ENCODE measurements around the gene OR51S1. TPM values are rescaled to one million over a fixed set of nuclear protein-coding genes. Genes with fewer than 3 reads are reported as not detected.
"Not testable (repeated sequence)": the region's sequence is repeated elsewhere in the genome, so short reads cannot be mapped to it uniquely, and the experiment has no call there.

OR51S1 gene
- total RNA-seq, 2 experiments from 2014 or later, result not detected

- peaks cover 3% of the 10 kb centered on the region for H3K9me3 Mint-ChIP-seq
- no peaks in the 10 kb centered on the region for H3K27me3 ChIP-seq (ENCODE audit: control insufficient read depth in 1 of 2, insufficient read depth in 2 of 2, low read length in 2 of 2)
- ChIA-PET CTCF (no interaction called here), POLR2A (no interaction called here)
- H3K27ac ChIP-seq (ENCODE audit: low read depth in 1 of 2, low read length in 2 of 2), result no peak overlapping the region
- ATAC-seq (ENCODE audit: poor library complexity), result no peak
- H3K4me1 Mint-ChIP-seq (ENCODE audit: low read depth), result no peaks in the 10 kb centered on the region
- no peak for DNase-seq
- H3K4me1 ChIP-seq (ENCODE audit: insufficient read depth, low read length), result no peaks in the 10 kb centered on the region
- H3K36me3 ChIP-seq (ENCODE audit: insufficient read depth, low read length), result no peaks in the 10 kb centered on the region
- H3K9me3 ChIP-seq (ENCODE audit: control insufficient read depth in 1 of 2, insufficient read depth in 1 of 2, low read length in 2 of 2), result no peaks in the 10 kb centered on the region
- H3K36me3 Mint-ChIP-seq (ENCODE audit: low read depth), result no peaks in the 10 kb centered on the region
- peaks cover 10% of the 10 kb centered on the region for H3K27me3 Mint-ChIP-seq
- H3K27ac Mint-ChIP-seq, result no peak overlapping the region
- TF ChIP-seq CTCF (IDR thresholded peaks at IDR 0.05), result no peak
- no peak overlapping the region for H3K4me3 ChIP-seq (ENCODE audit: low read length)
- H3K4me3 Mint-ChIP-seq, result no peak overlapping the region
- intact Hi-C loops (cut with DNase I, micrococcal nuclease), result no loop called here
These were observed 16.8 kb upstream of the OR51S1 start for GRCh38 chr11:4865855-4866254.

- no peaks in the 10 kb centered on the region for H3K4me1 ChIP-seq (ENCODE audit: insufficient read depth, low read length)
- CTCF ChIA-PET, result no interaction called here
These were observed 14.9 kb upstream of the OR51S1 start for GRCh38 chr11:4863876-4864275.

GRCh38 chr11:4862447-4863236 lies 13.6 kb upstream of the OR51S1 start:
- CTCF ChIA-PET, result no interaction called here
- Mint-ChIP-seq H3K4me3 (no peak overlapping the region), H3K36me3 (ENCODE audit: low read depth) (no peaks in the 10 kb centered on the region), H3K27ac (no peak overlapping the region), H3K4me1 (ENCODE audit: low read depth) (no peaks in the 10 kb centered on the region), H3K27me3 (peaks cover 10% of the 10 kb centered on the region), H3K9me3 (peaks cover 3% of the 10 kb centered on the region)
- TF ChIP-seq CTCF (IDR thresholded peaks at IDR 0.05), result no peak
- H3K36me3 ChIP-seq (ENCODE audit: insufficient read depth, low read length), result no peaks in the 10 kb centered on the region
- no peaks in the 10 kb centered on the region for H3K9me3 ChIP-seq (ENCODE audit: control insufficient read depth in 1 of 2, insufficient read depth in 1 of 2, low read length in 2 of 2)
- intact Hi-C loops (cut with DNase I, micrococcal nuclease), result no loop called here
- H3K4me1 ChIP-seq (ENCODE audit: insufficient read depth, low read length), result no peaks in the 10 kb centered on the region
- ATAC-seq (ENCODE audit: poor library complexity), result no peak
- no peaks in the 10 kb centered on the region for H3K27me3 ChIP-seq (ENCODE audit: control insufficient read depth in 1 of 2, insufficient read depth in 2 of 2, low read length in 2 of 2)
- no peak overlapping the region for H3K4me3 ChIP-seq (ENCODE audit: low read length)
- no peak for DNase-seq
- H3K27ac ChIP-seq (ENCODE audit: low read depth in 1 of 2, low read length in 2 of 2), result no peak overlapping the region
- POLR2A ChIA-PET, result no interaction called here

More at GRCh38 chr11:4863876-4864275, 14.9 kb upstream of the OR51S1 start:
- TF ChIP-seq CTCF (IDR thresholded peaks at IDR 0.05), result no peak
- no peak overlapping the region for H3K4me3 ChIP-seq (ENCODE audit: low read length)
- Mint-ChIP-seq H3K27ac (no peak overlapping the region), H3K4me1 (ENCODE audit: low read depth) (no peaks in the 10 kb centered on the region), H3K4me3 (no peak overlapping the region), H3K9me3 (peaks cover 3% of the 10 kb centered on the region), H3K36me3 (ENCODE audit: low read depth) (no peaks in the 10 kb centered on the region), H3K27me3 (peaks cover 10% of the 10 kb centered on the region)
- H3K36me3 ChIP-seq (ENCODE audit: insufficient read depth, low read length), result no peaks in the 10 kb centered on the region
- POLR2A ChIA-PET, result no interaction called here
- DNase-seq, result no peak
- H3K9me3 ChIP-seq (ENCODE audit: control insufficient read depth in 1 of 2, insufficient read depth in 1 of 2, low read length in 2 of 2), result no peaks in the 10 kb centered on the region
- intact Hi-C loops (cut with DNase I, micrococcal nuclease), result no loop called here
- H3K27ac ChIP-seq (ENCODE audit: low read depth in 1 of 2, low read length in 2 of 2), result no peak overlapping the region
- no peaks in the 10 kb centered on the region for H3K27me3 ChIP-seq (ENCODE audit: control insufficient read depth in 1 of 2, insufficient read depth in 2 of 2, low read length in 2 of 2)
- ATAC-seq (ENCODE audit: poor library complexity), result no peak

- ATAC-seq (ENCODE audit: poor library complexity); H3K27me3 ChIP-seq (ENCODE audit: control insufficient read depth in 1 of 2, insufficient read depth in 2 of 2, low read length in 2 of 2); H3K27ac ChIP-seq (ENCODE audit: low read depth in 1 of 2, low read length in 2 of 2); CTCF ChIA-PET; H3K36me3 Mint-ChIP-seq (ENCODE audit: low read depth); H3K9me3 ChIP-seq (ENCODE audit: control insufficient read depth in 1 of 2, insufficient read depth in 1 of 2, low read length in 2 of 2); H3K27ac Mint-ChIP-seq; H3K4me3 ChIP-seq (ENCODE audit: low read length); H3K9me3 Mint-ChIP-seq; DNase-seq; H3K27me3 Mint-ChIP-seq; H3K4me3 Mint-ChIP-seq; POLR2A ChIA-PET; H3K36me3 ChIP-seq (ENCODE audit: insufficient read depth, low read length); H3K4me1 Mint-ChIP-seq (ENCODE audit: low read depth); H3K4me1 ChIP-seq (ENCODE audit: insufficient read depth, low read length); intact Hi-C loops (cut with DNase I, micrococcal nuclease): not testable (repeated sequence)
These were observed 5.3 kb upstream of the OR51S1 start for GRCh38 chr11:4854286-4854685.

All from CD4-positive, alpha-beta T cell (primary cell).